Stomach (tissue), 4 donors: ENCODE results near the gene AZI2.

Experiments
- EP300 ChIP-seq: sonication (generic); formaldehyde crosslinking; IDR thresholded peaks from one replicate; pipeline ENCODE4 v1.6.1; 2017; ENCODE audit warnings: antibody characterized with exemption
- TF ChIP-seq, protein P1 (sequence below), 7 experiments: fragments of 450-650 bp in 4 of 7; fragments of 200-600 bp in 3 of 7; sonication (generic) in 3 of 7; IDR thresholded peaks; one replicate each; pipeline ENCODE4 v1.5.1; 2016 to 2019; ENCODE audit warnings: antibody characterized with exemption in 7 of 7, control low read depth in 2 of 7, mild to moderate bottlenecking in 1 of 7

DNA sequence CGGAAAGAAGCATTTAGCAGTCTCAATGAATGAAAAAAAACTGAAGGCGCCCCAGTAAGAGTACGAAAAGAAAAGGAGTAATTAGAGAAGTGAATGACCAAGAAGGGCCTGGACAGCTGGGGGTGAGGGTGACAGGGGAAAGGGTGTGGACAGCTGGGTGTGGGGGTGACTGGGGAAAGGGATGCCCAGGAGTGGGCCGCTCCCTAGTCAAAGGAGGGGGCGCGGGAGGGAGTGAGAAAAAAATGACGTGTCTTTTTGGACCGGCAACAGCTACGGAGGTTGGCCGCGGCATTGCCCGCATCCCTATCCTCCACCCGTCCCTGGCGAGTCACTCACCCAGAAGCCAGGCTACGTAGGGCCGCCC, 377 bp downstream of the AZI2 start:
- no peak for TF ChIP-seq EP300
- TF ChIP-seq, protein P1, sequence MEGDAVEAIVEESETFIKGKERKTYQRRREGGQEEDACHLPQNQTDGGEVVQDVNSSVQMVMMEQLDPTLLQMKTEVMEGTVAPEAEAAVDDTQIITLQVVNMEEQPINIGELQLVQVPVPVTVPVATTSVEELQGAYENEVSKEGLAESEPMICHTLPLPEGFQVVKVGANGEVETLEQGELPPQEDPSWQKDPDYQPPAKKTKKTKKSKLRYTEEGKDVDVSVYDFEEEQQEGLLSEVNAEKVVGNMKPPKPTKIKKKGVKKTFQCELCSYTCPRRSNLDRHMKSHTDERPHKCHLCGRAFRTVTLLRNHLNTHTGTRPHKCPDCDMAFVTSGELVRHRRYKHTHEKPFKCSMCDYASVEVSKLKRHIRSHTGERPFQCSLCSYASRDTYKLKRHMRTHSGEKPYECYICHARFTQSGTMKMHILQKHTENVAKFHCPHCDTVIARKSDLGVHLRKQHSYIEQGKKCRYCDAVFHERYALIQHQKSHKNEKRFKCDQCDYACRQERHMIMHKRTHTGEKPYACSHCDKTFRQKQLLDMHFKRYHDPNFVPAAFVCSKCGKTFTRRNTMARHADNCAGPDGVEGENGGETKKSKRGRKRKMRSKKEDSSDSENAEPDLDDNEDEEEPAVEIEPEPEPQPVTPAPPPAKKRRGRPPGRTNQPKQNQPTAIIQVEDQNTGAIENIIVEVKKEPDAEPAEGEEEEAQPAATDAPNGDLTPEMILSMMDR (IDR thresholded peaks at IDR 0.05): no peak
